ENCODE results near the gene FADS6. TPM values are rescaled to one million over a fixed set of nuclear protein-coding genes. Genes with fewer than 3 reads are reported as not detected.

The FADS6 gene
- total RNA-seq, 1 experiment from 2014 or later: not detected

DNA sequence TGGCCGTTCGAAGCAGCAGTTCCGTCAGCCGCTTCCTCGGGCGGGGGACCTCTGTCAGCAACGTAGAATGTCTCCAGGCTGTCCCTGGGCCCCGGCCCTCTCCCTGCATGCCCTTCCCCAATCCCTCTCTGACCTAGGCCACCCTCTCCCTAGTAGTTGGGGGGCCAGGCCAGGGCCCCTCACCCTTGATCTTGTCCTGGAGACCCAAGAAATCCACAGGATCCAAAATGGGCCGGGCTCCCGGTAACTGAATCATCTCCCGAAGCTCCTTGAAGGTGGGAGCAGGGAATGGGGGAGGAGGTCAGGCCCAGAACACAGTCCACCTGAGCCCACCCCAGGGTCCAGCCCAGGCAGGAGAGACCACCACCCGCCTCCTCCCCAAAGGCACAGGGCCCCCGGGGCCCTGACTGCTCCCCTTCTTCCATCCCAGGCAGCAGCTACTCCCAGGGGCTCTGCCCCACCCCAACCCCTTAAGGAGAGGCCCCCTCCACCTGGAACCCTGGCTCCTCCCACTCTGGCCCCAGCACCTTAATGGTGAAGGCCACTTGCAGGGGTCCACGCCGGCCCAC lies 29.1 kb downstream of the FADS6 start:
- Histone ChIP-seq H3K4me1 (replicated peaks) (peaks cover 7% of the 10 kb centered on the region; the same call in 1 of the 2 replicates), H3K9me3 (replicated peaks) (peaks cover 4% of the 10 kb centered on the region; the same call in 1 of the 2 replicates), H3K36me3 (no peaks in the 10 kb centered on the region; the same call in 1 of the 2 replicates), H3K27me3 (replicated peaks) (peaks cover 31% of the 10 kb centered on the region), H3K27ac (no peak overlapping the region), H3K4me3 (no peak overlapping the region)
- DNase-seq (ENCODE audit: low read depth in 1 of 2, low spot score in 2 of 2): no peak

DNA sequence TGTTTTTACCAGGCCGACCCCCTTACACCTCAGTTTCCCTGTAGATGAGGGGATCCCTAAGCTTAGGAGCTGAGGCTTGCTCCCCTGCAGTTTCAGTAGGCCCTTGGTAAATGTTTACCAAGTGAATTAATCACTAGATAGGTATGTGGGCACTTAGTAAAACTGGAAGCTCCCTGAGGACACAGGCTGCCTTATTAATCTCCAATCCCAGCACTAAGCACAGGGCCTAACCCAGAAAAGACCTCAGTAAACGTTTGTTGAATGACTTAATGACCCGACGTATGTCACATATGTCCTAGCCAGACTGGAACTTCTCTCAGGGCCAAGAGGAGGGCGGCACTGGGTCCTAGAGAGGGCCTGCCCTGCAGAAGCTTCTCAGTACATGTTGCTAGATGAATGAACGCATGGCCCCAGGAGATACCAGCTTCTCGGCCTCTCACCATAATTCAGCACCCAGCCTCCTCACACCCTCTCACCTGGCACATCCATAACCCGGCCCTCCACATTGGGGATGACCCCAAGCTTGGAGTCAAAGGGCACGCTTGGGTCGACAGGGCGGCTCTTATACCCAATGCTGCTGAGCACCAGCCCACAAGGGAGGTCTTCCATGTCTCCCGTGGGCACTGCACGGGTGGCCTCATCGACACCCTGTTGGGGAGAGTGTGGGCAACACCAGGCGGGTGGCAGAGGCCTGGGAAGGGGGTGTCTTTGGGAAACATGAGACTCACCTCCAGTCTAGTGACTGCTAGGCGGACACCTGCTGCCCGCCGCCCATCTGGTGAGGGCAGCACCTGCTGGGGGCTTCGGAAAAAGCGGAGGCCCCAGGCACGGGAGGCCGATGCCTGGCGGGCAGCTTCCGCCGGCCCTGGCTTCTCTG lies 29.8 kb downstream of the FADS6 start:
- Histone ChIP-seq H3K4me1 (replicated peaks) (peaks cover 7% of the 10 kb centered on the region; the same call in 1 of the 2 replicates), H3K27ac (no peak overlapping the region), H3K27me3 (replicated peaks) (peaks cover 38% of the 10 kb centered on the region), H3K36me3 (no peaks in the 10 kb centered on the region; the same call in 1 of the 2 replicates), H3K9me3 (replicated peaks) (peaks cover 4% of the 10 kb centered on the region; the same call in 1 of the 2 replicates), H3K4me3 (no peak overlapping the region)
- no peak for DNase-seq (ENCODE audit: low read depth in 1 of 2, low spot score in 2 of 2)

DNA sequence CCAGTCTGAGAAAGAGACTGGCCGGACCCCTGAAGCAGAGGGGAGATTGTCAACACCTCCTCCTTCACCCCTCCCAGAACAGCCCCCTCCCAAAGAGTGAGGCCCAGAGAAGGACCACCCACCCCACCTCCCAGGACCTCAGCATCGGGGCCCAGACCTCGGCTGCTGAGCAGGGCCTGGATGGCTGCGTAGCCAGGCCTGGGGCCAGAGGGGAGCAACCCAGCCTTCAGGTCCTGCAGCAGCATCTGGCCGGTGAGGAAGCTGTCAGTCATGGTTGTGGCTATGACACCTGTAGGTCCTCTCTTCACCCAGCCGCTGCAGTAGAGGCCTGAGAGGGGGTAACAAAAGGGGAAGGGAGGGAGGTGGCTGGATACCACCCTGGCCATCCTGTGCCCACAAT lies 30.5 kb downstream of the FADS6 start:
- H3K27me3 ChIP-seq (replicated peaks): peaks cover 42% of the 10 kb centered on the region
- no peak overlapping the region for H3K27ac ChIP-seq
- DNase-seq (ENCODE audit: low read depth in 1 of 2, low spot score in 2 of 2): no peak
- peaks cover 4% of the 10 kb centered on the region; the same call in 1 of the 2 replicates for H3K9me3 ChIP-seq (replicated peaks)
- H3K4me3 ChIP-seq: no peak overlapping the region
- no peaks in the 10 kb centered on the region; the same call in 1 of the 2 replicates for H3K36me3 ChIP-seq
- H3K4me1 ChIP-seq (replicated peaks): peaks cover 7% of the 10 kb centered on the region; the same call in 1 of the 2 replicates

DNA sequence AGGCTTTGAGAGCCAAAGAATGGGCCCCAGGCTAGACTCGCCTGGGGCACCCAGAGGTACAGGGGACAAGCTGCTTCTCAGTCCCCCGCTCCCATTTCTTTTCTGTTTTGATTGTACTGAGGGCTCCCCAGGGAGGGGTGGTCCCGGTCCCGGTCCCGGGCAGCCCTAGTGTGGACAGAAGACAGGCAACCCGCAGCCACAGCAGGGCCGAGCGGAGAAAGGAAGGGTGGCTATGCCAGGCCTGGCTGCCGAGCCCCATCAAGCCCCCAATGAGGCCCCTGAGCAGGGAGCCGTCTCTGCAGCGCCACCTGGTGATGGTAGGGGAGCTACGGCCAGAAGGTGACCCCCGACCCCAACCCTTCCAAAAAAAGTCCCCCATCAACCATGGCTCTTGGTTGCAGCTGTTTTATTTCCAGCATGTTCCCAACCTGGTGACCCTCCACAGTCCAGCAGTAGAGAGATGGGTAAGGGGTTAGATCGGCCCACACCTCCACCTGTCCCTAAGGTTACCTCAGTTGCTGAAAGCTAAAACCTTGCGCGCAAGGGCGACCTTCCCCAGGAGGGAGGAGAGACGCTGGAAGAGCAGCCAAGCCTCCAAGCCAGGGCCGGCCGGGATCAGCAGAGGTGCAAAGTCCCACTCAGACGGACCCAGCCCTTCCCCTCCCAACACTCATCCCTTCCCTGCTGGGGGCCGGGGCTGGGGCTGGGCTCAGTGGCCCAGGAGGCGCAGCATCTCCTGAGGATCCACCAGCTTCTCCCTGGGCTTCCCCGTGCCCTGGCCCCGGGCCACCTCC lies 31.1 kb downstream of the FADS6 start:
- Histone ChIP-seq H3K4me1 (replicated peaks) (peaks cover 7% of the 10 kb centered on the region; the same call in 1 of the 2 replicates), H3K27me3 (replicated peaks) (peaks cover 48% of the 10 kb centered on the region), H3K9me3 (replicated peaks) (peaks cover 4% of the 10 kb centered on the region; the same call in 1 of the 2 replicates), H3K27ac (no peak overlapping the region), H3K36me3 (no peaks in the 10 kb centered on the region; the same call in 1 of the 2 replicates), H3K4me3 (no peak overlapping the region)
- DNase-seq (ENCODE audit: low read depth in 1 of 2, low spot score in 2 of 2): peak in 1 of 2 experiments; percentile 33

DNA sequence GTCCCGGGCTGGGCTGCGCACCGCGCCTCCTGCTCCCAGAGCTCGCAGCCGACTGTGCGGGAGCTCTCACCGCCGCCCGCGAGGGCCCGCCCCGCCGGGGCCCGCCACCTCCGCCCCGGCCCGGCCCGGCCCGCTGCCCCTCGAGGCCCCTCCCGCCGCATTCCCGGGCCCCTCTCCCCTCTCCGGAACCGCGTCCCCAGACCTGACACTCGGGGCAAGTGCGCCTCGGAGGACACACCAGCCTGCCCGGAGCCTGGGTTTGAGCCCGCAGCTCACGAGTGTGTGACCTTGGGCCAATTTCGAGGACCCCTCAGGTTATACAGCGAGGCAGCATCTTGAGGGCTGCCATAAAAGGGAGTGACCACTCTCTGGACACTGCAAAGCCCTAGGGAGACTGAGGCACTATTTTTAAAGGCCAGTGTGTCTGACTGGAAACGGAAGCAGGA lies 31.7 kb downstream of the FADS6 start:
- Histone ChIP-seq H3K9me3 (replicated peaks) (peaks cover 4% of the 10 kb centered on the region; the same call in 1 of the 2 replicates), H3K27me3 (replicated peaks) (peaks cover 54% of the 10 kb centered on the region)

DNA sequence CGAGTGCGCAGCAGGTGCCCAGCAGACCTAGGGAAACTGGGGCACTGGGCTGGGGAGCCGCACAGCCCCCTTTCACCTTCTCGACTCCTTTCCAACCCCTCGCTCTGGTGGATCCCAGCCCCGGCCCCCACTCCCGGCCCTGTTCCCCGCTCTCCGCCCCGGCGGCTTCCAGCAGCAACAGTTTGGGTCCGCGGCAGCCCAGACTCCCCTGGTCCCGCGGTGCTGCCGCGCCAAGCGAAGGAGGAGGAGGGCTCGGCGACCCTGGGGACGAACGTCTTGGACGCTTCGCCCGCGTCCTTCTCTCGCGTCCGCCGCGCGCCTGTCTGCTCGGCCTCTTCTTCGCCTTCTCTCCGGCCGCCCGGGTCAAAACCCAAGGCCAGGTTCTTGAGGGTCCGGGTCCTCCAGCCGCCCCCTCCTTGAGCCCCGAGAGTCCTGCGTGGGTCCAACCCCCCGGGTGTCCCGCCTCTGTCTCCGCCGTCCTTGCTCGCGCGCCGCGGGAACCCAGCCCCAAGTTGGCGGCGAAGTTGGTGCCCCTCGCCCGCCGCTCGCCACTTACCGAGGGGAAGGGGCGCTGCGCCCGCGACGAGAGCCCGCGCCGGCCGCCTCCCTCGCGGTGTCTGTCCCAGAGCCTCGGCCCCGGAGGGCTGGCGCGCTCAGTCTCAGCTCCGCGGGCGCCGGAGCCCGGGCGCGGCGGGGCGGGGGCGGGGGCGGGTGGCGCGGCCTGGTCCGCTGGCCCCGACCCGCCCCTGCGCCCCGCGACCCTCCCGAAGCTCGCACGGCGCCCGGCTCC lies 32.4 kb downstream of the FADS6 start:
- H3K9me3 ChIP-seq (replicated peaks): peaks cover 4% of the 10 kb centered on the region; the same call in 1 of the 2 replicates
- peaks cover 7% of the 10 kb centered on the region; the same call in 1 of the 2 replicates for H3K4me1 ChIP-seq (replicated peaks)
- H3K27ac ChIP-seq: no peak overlapping the region
- peaks cover 59% of the 10 kb centered on the region for H3K27me3 ChIP-seq (replicated peaks)
- no peaks in the 10 kb centered on the region; the same call in 1 of the 2 replicates for H3K36me3 ChIP-seq
- DNase-seq (ENCODE audit: low read depth in 1 of 2, low spot score in 2 of 2): no peak
- no peak overlapping the region for H3K4me3 ChIP-seq

More for the DNA sequence above, 31.7 kb downstream of the FADS6 start:
- no peaks in the 10 kb centered on the region; the same call in 1 of the 2 replicates for H3K36me3 ChIP-seq
- no peak for DNase-seq (ENCODE audit: low read depth in 1 of 2, low spot score in 2 of 2)
- H3K27ac ChIP-seq: no peak overlapping the region
- H3K4me1 ChIP-seq (replicated peaks): peaks cover 7% of the 10 kb centered on the region; the same call in 1 of the 2 replicates
- H3K4me3 ChIP-seq: no peak overlapping the region

DNA sequence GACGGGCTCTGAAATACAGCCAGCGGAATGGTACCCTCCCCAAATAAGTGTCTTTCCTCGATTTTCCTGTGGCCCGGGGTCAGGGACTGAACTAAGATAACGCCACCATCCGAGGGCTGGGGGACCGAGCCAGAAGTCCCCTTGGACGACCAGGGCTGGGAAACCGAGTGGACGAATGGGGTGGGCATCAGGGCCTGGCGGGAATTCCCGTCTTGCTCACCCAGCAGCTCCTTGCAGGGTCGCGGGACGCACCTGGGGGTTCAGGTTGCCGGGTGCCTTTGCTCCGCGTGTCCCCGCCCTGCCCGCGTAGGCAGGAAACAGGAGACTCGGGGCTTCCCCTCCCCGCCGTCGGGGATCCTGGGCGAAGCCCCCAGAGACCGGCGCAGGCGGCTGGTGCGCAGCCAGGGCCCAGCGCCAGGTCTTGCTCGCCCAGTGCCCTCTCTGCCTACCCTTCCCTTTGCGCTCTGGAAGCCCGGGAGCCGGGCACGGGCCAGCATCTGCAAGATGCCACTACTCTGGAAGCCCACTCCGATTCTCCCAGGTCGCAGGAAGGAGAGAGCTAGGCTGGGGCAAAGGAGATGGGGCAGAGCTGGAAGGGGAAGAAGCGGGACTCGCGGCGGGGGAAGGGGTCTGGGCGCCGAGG lies 33.1 kb downstream of the FADS6 start:
- Histone ChIP-seq H3K27ac (no peak overlapping the region), H3K9me3 (replicated peaks) (peaks cover 4% of the 10 kb centered on the region; the same call in 1 of the 2 replicates), H3K27me3 (replicated peaks) (peaks cover 66% of the 10 kb centered on the region), H3K4me3 (no peak overlapping the region), H3K4me1 (replicated peaks) (peaks cover 7% of the 10 kb centered on the region; the same call in 1 of the 2 replicates), H3K36me3 (no peaks in the 10 kb centered on the region; the same call in 1 of the 2 replicates)
- DNase-seq (ENCODE audit: low read depth in 1 of 2, low spot score in 2 of 2): no peak

DNA sequence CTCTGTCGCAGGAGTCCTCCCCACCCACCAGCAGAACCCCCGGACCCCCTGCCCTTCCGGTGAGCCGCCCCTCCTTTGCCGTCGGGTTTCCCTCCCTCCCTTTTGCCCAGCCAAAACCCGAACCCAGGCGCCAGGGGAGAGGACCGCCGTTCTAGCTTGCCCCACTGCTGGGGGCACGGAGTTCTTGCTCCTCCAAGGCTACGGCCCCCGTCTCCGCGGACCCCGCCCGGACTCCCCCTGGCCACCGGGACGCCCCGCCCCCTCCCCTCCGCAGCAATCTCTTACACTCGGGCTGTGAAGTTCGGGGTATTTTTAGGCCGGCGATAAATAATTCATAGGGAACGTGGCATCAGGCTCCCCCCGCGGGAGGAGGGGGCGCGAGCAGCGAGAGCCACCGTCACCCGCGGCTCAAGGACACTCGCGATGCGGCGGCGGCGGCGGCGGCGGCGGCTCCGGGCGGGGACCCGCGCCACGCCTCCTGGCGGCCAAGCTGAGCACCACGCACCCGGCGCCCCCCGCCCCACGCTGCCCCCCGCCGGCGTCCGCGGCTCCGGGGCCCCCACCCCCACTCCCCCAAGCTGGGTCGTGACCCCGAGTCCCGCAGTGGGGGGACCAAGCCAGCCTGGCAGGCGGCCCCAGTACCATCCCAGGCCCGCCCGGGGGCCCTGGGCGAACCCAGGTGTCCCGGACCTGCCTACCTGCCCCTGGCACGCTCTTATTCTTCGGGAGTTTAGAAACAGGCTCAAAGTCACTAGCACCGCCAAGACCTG lies 33.8 kb downstream of the FADS6 start, which contains the start of gene GRIN2C:
Gene GRIN2C, minus strand, starts transcription at position 427 of the 770 bp plus-strand sequence. CDS start 4,793 bp downstream, outside the sequence.
- Histone ChIP-seq H3K36me3 (no peaks in the 10 kb centered on the region; the same call in 1 of the 2 replicates), H3K4me3 (no peak within 1 kb of the TSS), H3K27me3 (replicated peaks) (peaks cover 73% of the 10 kb centered on the region), H3K4me1 (replicated peaks) (peaks cover 7% of the 10 kb centered on the region; the same call in 1 of the 2 replicates), H3K9me3 (replicated peaks) (peaks cover 4% of the 10 kb centered on the region; the same call in 1 of the 2 replicates), H3K27ac (no peak within 1 kb of the TSS)
- DNase-seq (ENCODE audit: low read depth in 1 of 2, low spot score in 2 of 2): no peak

DNA sequence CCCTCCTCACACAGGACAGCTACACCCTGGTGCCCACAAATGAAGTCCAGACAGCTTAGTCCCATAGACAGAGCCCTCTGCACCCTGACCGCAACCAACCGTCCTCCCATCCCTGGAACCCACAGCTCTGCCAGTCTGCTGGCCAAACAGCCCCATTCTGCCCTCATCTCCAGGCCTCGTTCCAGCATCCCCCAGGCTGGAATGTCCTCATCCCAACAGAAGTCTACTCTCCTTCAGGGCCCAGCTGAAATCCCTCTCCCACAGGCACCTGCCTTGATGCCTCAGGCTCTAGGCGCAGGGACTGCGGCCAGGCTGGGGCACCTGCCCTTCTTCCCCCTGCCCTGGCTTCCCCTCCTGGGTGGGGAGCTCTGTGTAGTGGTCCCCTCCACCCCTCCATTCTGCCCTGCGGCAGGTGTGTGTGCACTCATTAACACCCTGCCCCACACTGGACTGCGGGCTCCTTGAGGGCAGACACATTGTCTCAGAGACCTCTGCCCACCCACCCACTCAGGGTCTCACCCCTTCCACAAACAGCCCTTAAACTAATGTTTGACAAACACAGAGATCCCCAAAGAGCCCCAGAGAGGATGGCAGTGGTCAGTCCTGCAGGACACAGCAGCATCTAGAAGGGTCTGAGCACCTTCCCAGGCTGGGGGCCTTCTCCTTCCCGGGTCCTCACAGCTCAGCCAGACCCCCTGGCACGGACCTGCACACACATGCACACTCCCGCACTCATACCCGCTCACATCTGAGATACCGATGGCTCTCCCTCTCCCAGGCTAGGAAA lies 34.6 kb downstream of the FADS6 start:
- no peaks in the 10 kb centered on the region; the same call in 1 of the 2 replicates for H3K36me3 ChIP-seq
- peaks cover 81% of the 10 kb centered on the region for H3K27me3 ChIP-seq (replicated peaks)
- H3K9me3 ChIP-seq (replicated peaks): peaks cover 4% of the 10 kb centered on the region; the same call in 1 of the 2 replicates
- H3K4me1 ChIP-seq (replicated peaks): peaks cover 7% of the 10 kb centered on the region; the same call in 1 of the 2 replicates
- H3K27ac ChIP-seq: no peak overlapping the region
- no peak for DNase-seq (ENCODE audit: low read depth in 1 of 2, low spot score in 2 of 2)
- H3K4me3 ChIP-seq: no peak overlapping the region

DNA sequence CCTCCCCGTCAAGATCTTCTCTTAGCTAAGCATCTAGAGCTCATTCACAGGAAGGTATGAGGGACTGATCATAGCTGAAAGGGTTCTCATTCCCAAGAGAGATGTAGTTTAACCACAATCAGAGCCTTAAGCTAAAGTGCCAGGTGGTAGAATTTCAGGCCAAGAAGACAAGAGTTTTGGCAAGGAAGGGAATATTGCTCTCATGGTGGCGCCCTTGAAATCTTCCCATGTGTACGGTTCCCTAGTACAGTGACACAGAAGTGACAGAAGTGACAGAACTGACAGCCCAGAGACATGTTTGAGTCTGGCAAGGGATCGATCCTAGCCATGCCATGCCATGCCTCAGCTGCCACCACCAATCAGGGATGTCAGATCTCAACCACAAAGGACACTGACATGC lies 36.2 kb downstream of the FADS6 start:
- DNase-seq (ENCODE audit: low read depth in 1 of 2, low spot score in 2 of 2): no peak
- H3K27me3 ChIP-seq (replicated peaks): peaks cover 93% of the 10 kb centered on the region
- no peaks in the 10 kb centered on the region for H3K36me3 ChIP-seq
- no peak overlapping the region for H3K4me3 ChIP-seq
- peaks cover 4% of the 10 kb centered on the region; the same call in 1 of the 2 replicates for H3K9me3 ChIP-seq (replicated peaks)
- H3K4me1 ChIP-seq (replicated peaks): peaks cover 7% of the 10 kb centered on the region; the same call in 1 of the 2 replicates
- H3K27ac ChIP-seq: no peak overlapping the region

DNA sequence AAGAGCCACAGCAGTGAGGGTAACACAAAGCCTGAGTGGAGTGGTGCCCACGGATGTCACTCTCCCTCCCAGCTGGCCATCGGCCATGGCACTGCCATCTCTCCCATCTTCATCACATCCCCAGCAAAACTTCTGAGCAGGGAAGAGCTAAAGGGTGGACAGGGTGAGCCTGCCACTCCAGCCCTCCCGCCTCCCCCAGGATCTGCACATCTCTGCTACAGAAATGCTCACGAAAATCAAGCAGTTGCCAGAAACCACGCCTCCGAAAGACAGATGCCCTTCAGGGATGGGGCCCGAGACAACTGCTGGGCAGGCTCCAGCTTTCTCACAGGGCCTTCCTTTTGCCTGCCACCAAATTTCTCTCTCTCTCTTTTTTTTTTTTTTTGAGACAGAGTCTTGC lies 37.3 kb downstream of the FADS6 start:
- Histone ChIP-seq H3K4me3 (no peak overlapping the region), H3K9me3 (replicated peaks) (peaks cover 4% of the 10 kb centered on the region; the same call in 1 of the 2 replicates), H3K27me3 (replicated peaks) (peaks cover 95% of the 10 kb centered on the region), H3K27ac (no peak overlapping the region), H3K4me1 (replicated peaks) (peaks cover 6% of the 10 kb centered on the region; the same call in 1 of the 2 replicates), H3K36me3 (no peaks in the 10 kb centered on the region)
- DNase-seq (ENCODE audit: low read depth in 1 of 2, low spot score in 2 of 2): no peak

Measured in SJSA1 (cell line).